HEK293 (cell line): ENCODE results near the gene UBR7.

ENCODE experiments used
- BCL6B ChIP-seq: fragments of 450-650 bp; formaldehyde crosslinking; IDR thresholded peaks from 2 replicates; pipeline ENCODE4 v1.5.1; 2017; ENCODE audit warnings: missing biosample characterization, missing genetic modification characterization
- ELK4 ChIP-seq: IDR thresholded peaks from 2 replicates; pipeline ENCODE4 v1.6.1; 2011; ENCODE audit warnings: mild to moderate bottlenecking, low read depth, low read length, borderline replicate concordance
- FEZF1 ChIP-seq: fragments of 450-650 bp; formaldehyde crosslinking; IDR thresholded peaks from 2 replicates; pipeline ENCODE4 v1.5.1; 2016; ENCODE audit warnings: missing biosample characterization, missing genetic modification characterization
- KLF9 ChIP-seq: fragments of 450-650 bp; formaldehyde crosslinking; IDR thresholded peaks from 2 replicates; pipeline ENCODE4 v1.5.1; 2016; ENCODE audit warnings: missing biosample characterization, missing genetic modification characterization, low read depth
- MZF1 ChIP-seq: fragments of 450-650 bp; formaldehyde crosslinking; IDR thresholded peaks from 2 replicates; pipeline ENCODE4 v1.5.1; 2017; ENCODE audit warnings: missing biosample characterization, missing genetic modification characterization, borderline replicate concordance
- ZBTB44 ChIP-seq: fragments of 450-650 bp; IDR thresholded peaks from 2 replicates; pipeline ENCODE4 v1.5.1; 2018; ENCODE audit warnings: missing biosample characterization, mild to moderate bottlenecking, missing genetic modification characterization
- ZFHX2 ChIP-seq: fragments of 450-650 bp; formaldehyde crosslinking; conservative IDR thresholded peaks from 2 replicates; pipeline ENCODE4 v1.5.1; 2016; ENCODE audit warnings: missing biosample characterization, missing genetic modification characterization
- ZFP69B ChIP-seq: fragments of 450-650 bp; formaldehyde crosslinking; IDR thresholded peaks from 2 replicates; pipeline ENCODE4 v1.5.1; 2016; ENCODE audit warnings: missing biosample characterization, missing genetic modification characterization
- ZNF114 ChIP-seq: fragments of 450-650 bp; formaldehyde crosslinking; IDR thresholded peaks from 2 replicates; pipeline ENCODE4 v1.5.0; 2017; ENCODE audit warnings: missing biosample characterization, missing genetic modification characterization
- ZNF140 ChIP-seq: fragments of 450-650 bp; formaldehyde crosslinking; IDR thresholded peaks from 2 replicates; pipeline ENCODE4 v1.5.1; 2016; ENCODE audit warnings: missing biosample characterization, missing genetic modification characterization
- ZNF148 ChIP-seq: fragments of 450-650 bp; formaldehyde crosslinking; IDR thresholded peaks from 2 replicates; pipeline ENCODE4 v1.5.0; 2017; ENCODE audit warnings: missing biosample characterization, missing genetic modification characterization, borderline replicate concordance
- ZNF16 ChIP-seq: fragments of 450-650 bp; formaldehyde crosslinking; IDR thresholded peaks from 2 replicates; pipeline ENCODE4 v1.5.1; 2016; ENCODE audit warnings: low read depth, missing biosample characterization, missing genetic modification characterization
- ZNF221 ChIP-seq: fragments of 450-650 bp; formaldehyde crosslinking; IDR thresholded peaks from 2 replicates; pipeline ENCODE4 v1.5.1; 2017; ENCODE audit warnings: missing biosample characterization, missing genetic modification characterization, borderline replicate concordance
- ZNF23 ChIP-seq: fragments of 450-650 bp; formaldehyde crosslinking; IDR thresholded peaks from 2 replicates; pipeline ENCODE4 v1.5.1; 2016; ENCODE audit warnings: missing biosample characterization, missing genetic modification characterization, borderline replicate concordance
- ZNF350 ChIP-seq: fragments of 450-650 bp; formaldehyde crosslinking; IDR thresholded peaks from 2 replicates; pipeline ENCODE4 v1.5.0; 2017; ENCODE audit warnings: missing biosample characterization, mild to moderate bottlenecking, missing genetic modification characterization
- ZNF423 ChIP-seq: fragments of 450-650 bp; formaldehyde crosslinking; IDR thresholded peaks from 2 replicates; pipeline ENCODE4 v1.5.1; 2016; ENCODE audit warnings: missing biosample characterization, missing genetic modification characterization
- ZNF510 ChIP-seq: fragments of 450-650 bp; formaldehyde crosslinking; IDR thresholded peaks from 2 replicates; pipeline ENCODE4 v1.5.1; 2018; ENCODE audit warnings: mild to moderate bottlenecking, missing genetic modification characterization, missing biosample characterization; ENCODE audit not compliant: insufficient replicate concordance
- ZNF560 ChIP-seq: fragments of 450-650 bp; formaldehyde crosslinking; IDR thresholded peaks from 2 replicates; pipeline ENCODE4 v1.5.1; 2017; ENCODE audit warnings: missing biosample characterization, missing genetic modification characterization, borderline replicate concordance
- ZNF571 ChIP-seq: fragments of 450-650 bp; formaldehyde crosslinking; IDR thresholded peaks from 2 replicates; pipeline ENCODE4 v1.5.0; 2017; ENCODE audit warnings: missing biosample characterization, missing genetic modification characterization
- ZNF580 ChIP-seq: fragments of 450-650 bp; formaldehyde crosslinking; IDR thresholded peaks from 2 replicates; pipeline ENCODE4 v1.5.1; 2016; ENCODE audit warnings: missing biosample characterization, missing genetic modification characterization
- ZNF645 ChIP-seq: fragments of 450-650 bp; formaldehyde crosslinking; IDR thresholded peaks from 2 replicates; pipeline ENCODE4; 2016; ENCODE audit warnings: missing biosample characterization, missing genetic modification characterization
- ZNF658 ChIP-seq: fragments of 450-650 bp; formaldehyde crosslinking; IDR thresholded peaks from 2 replicates; pipeline ENCODE4; 2016; ENCODE audit warnings: missing biosample characterization, missing genetic modification characterization
- ZNF664 ChIP-seq: fragments of 450-650 bp; formaldehyde crosslinking; IDR thresholded peaks from 2 replicates; pipeline ENCODE4 v1.5.1; 2016; ENCODE audit warnings: missing biosample characterization, missing genetic modification characterization
- ZNF777 ChIP-seq: fragments of 450-650 bp; formaldehyde crosslinking; IDR thresholded peaks from 2 replicates; pipeline ENCODE4 v1.5.1; 2017; ENCODE audit warnings: missing biosample characterization, missing genetic modification characterization, borderline replicate concordance
- ZNF792 ChIP-seq: fragments of 450-650 bp; formaldehyde crosslinking; IDR thresholded peaks from 2 replicates; pipeline ENCODE4 v1.5.1; 2016; ENCODE audit warnings: missing biosample characterization, missing genetic modification characterization

UBR7 gene

GRCh38 chr14:93184391-93185348 is 22.4 kb upstream of the UBR7 start, which contains the start of the genes LYSET and MOAP1 (continued):
- no peak for TF ChIP-seq ZNF148 (tag by site-specific recombination)
- no peak for TF ChIP-seq ZNF350
- no peak for TF ChIP-seq ZNF221 (tag by site-specific recombination)
- TF ChIP-seq FEZF1 (tag by site-specific recombination), result no peak
- TF ChIP-seq ZNF571 (tag by site-specific recombination), result no peak
- TF ChIP-seq MZF1 (tag by site-specific recombination), result no peak
- no peak for TF ChIP-seq ZNF645 (tag by site-specific recombination)
- no peak; the same call in 1 of the 2 replicates for TF ChIP-seq ZNF792
- TF ChIP-seq ELK4, result peak; percentile 75; the same call in 1 of the 2 replicates
- no peak for TF ChIP-seq ZNF114 (tag by site-specific recombination)
- TF ChIP-seq ZNF580 (tag by site-specific recombination), result no peak
- no peak for TF ChIP-seq ZNF658 (tag by site-specific recombination)
- no peak for TF ChIP-seq ZNF423 (tag by site-specific recombination)
- no peak for TF ChIP-seq BCL6B
- TF ChIP-seq ZBTB44 (tag by site-specific recombination), result no peak
- no peak for TF ChIP-seq ZNF140
- TF ChIP-seq ZFHX2 (tag by site-specific recombination), result peak; percentile 79
- TF ChIP-seq ZNF560 (tag by site-specific recombination), result no peak
- no peak for TF ChIP-seq ZNF16 (tag by site-specific recombination)
- TF ChIP-seq KLF9, result peak; percentile 77
- no peak for TF ChIP-seq ZNF510 (tag by site-specific recombination)
- TF ChIP-seq ZNF23 (tag by site-specific recombination), result no peak
- 0 out of 2 replicates have a peak, but pooled peaks have one; percentile 29 for TF ChIP-seq ZFP69B (tag by site-specific recombination)
- TF ChIP-seq ZNF777 (tag by site-specific recombination), result 0 out of 2 replicates have a peak, but pooled peaks have one; percentile 50
- no peak for TF ChIP-seq ZNF664
